GM12801 (cell line): ENCODE data around the gene PMS1.

ENCODE experiments used
- CTCF ChIP-seq: IDR thresholded peaks from one replicate; pipeline ENCODE4 v1.5.1; 2011; ENCODE audit warnings: control low read depth; ENCODE audit not compliant: insufficient read length; ENCODE audit errors: extremely low read depth

Gene PMS1

GRCh38 chr2:189798312-189799029, 14.2 kb downstream of the PMS1 start:
- no peak for TF ChIP-seq CTCF

GRCh38 chr2:189799030-189799331, 14.7 kb downstream of the PMS1 start:
- no peak for TF ChIP-seq CTCF

GRCh38 chr2:189799531-189799930, 15.3 kb downstream of the PMS1 start:
- no peak for TF ChIP-seq CTCF

- TF ChIP-seq CTCF, result no peak
Observed at GRCh38 chr2:189802396-189802912, 18.2 kb downstream of the PMS1 start.

- TF ChIP-seq CTCF, result no peak
Observed at GRCh38 chr2:189803431-189803830, 19.2 kb downstream of the PMS1 start.

GRCh38 chr2:189818249-189819038, 34.2 kb downstream of the PMS1 start:
- TF ChIP-seq CTCF, result no peak

- no peak for TF ChIP-seq CTCF
Observed at GRCh38 chr2:189819297-189819704, 35.1 kb downstream of the PMS1 start.
